GM18520 (cell line): ENCODE data around the gene TUBB4A.

Experiments
- ATAC-seq: cut with Tn5 transposase; IDR thresholded peaks from one replicate; pipeline ENCODE4 v1.9.1; 2021; ENCODE audit not compliant: unreplicated experiment

The TUBB4A gene

DNA sequence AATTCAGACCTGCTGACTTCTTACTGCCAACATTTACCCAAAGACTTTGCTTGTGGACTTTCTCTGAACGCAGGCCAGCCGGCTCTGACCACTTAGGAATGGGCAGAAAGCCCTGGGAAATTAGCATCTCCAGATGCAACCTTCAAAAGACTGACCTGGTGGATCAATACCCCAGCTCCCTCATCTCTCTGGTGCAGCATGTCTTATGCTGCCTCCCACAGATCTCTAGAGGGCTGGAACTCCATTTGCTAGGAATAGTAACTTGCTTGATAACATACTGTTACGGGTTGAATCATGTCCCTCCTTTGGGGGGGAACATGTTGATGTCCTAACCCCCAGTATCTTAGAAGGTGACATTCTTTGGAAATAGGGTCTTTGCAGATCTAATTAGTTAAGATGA is 55.7 kb downstream of the TUBB4A start:
- no peak for ATAC-seq
